DMS153 (cell line): Measurements from ENCODE around the gene EEF1A2.
"Not testable (repeated sequence)": the region's sequence is repeated elsewhere in the genome, so short reads cannot be mapped to it uniquely, and the experiment has no call there.

Source experiments
- DNase-seq: peaks from one replicate; lab custom pipeline; 2025; lab: John Stamatoyannopoulos, UW

The EEF1A2 gene

GRCh38 chr20:63520504-63520933 is 21.6 kb upstream of the EEF1A2 start, which contains the start of gene PPDPF:
PPDPF (plus strand) TSS chr20:63520765; CDS start chr20:63521309, 544 bp downstream.
- peak; percentile 44 for DNase-seq

DNA sequence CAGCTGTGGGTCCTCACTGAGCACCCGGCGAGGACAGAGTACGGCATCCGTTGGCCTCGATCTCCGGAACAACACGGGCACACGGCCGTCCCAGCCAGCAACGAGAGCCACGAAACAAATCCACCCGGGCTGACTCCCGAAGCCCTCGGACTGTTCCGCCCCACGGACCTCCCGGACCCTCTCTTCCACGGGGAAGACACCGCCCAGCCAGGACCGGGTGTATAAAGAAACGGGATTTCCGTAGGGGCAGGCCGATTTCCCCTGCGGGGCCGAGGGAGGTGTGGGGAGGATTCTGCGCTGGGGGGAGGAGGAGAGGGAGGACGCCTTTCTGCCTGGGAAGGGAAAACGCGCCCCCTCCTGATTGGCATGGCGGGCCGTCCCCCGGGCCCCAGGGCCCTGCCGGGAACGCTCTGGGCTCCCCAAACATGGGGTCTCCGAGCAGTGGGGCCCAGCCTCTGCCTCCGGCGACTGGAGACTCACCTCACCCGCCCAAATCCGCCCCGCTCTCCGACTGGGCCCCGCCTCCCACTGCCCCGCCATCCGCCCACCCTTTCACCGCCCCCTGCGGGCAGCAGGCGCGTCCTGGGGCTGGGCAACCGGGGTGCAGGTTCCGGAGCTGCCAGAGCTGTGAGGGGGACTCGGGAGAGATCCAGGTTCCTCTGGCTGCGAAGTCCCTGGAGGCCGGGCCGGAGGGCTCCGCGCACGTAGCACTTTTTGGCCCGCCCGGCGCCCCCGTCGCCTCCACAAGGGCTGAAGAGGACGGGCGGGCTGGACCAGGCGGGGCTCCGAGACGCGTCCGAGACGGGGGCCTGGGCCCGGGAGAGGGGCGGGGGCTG is 21.0 kb upstream of the EEF1A2 start:
- peak; percentile 20 for DNase-seq

- no peak for DNase-seq
These were observed 20.2 kb upstream of the EEF1A2 start for GRCh38 chr20:63518946-63519667.

- no peak for DNase-seq
These were observed 19.5 kb upstream of the EEF1A2 start for GRCh38 chr20:63518351-63518861.

DNA sequence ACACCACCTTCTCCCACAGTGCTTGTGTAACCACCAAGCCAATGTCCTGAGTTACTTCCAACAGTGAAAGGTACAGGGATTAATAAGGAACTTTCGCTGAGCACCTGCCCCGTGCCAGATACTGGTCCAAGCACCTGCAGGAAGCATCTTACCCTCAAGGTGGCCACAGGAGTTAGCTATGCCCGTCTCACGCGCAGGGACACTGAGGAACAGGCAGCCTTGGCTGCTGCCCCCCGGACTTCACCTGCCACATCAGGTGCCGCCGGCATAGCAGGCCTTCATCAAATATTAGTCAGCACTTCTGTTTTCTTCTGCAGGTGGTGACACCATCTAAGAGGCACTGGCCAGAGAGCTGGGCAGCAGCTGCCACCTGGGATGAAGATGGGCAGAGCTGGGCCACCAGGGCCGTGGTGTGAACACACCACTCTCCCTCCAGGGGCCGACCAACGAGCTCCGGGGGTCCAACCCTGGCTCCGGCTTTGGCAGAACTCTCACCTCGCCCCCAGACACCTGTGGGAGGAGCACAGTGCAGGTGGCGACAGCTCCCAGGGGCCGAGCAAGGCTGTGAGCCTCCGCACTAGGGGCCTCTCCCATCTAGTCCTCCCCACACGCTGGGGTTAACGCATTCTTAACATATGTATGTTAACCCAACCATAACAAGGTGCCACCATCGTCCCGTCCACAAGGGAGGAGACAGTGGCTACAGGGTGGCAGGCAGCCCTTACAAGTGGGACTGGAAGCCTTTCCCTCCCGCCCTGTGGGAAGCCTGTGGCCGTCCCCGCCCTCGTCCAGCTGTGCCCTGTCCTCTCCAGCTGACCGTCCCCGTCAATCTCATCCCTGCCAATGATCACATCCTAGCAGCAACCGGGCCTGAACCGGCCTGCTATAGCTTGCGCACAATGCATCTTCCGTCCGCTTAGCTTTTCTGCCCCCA is 18.8 kb upstream of the EEF1A2 start:
- DNase-seq, result no peak

- DNase-seq, result not testable (repeated sequence)
These were observed 15.6 kb upstream of the EEF1A2 start for GRCh38 chr20:63514520-63514919.

- DNase-seq, result no peak
These were observed 14.3 kb upstream of the EEF1A2 start for GRCh38 chr20:63513207-63513606.

DNA sequence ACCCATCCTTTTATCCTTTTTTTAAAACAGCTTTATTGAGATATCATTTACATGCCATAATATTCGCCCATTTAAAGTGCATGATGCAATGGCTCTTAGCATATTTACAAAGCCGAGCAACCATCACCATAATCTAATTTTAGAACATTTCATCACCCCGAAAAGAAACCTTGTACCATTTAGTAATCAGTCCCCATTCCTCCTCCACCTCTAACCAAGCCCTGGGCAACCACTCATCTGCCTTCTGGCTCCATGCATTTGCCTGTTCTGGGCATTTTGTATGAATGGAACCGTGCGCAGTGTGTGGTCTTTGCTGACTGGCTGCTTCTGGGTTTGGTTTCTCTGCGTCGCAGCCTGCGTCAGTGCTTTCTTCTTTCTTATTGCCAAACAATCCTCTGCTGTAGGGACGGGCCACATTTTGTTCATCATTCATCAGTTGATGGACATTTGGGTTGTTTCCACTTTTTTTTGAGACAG is 10.2 kb upstream of the EEF1A2 start:
- DNase-seq, result no peak

DNA sequence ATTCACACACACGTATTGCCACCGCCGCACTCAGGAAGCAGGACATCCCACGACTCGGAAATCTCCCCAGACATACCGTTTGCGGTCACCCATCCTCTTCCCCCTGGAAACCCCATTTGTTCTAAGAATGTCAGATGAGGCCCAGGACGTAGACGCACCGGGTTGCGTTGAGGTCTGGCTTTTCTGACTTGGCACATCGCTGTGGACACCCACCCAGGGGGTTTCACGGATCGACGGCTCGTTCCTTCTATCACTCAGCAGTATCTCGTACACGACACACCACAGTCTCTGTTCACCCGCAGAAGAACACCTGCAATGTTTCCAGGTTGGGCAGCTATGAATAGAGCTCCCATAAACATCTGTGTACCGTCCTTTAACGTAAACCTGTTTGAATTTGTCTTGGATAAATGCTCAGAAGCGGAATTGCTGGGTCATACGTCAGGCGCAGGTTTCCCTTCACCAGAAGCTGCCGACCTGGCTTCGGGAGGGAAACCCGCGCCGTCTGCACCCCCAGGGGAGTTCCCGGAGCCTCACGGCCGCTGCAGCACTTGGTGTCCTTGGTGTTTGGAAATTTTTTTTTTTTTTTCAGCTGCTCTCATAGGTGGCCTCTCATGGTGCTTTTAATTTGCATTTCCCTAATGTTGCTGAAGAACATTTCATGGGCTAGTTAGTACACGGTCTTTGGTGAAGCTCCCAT is 9.3 kb upstream of the EEF1A2 start:
- peak; percentile 12 for DNase-seq

DNA sequence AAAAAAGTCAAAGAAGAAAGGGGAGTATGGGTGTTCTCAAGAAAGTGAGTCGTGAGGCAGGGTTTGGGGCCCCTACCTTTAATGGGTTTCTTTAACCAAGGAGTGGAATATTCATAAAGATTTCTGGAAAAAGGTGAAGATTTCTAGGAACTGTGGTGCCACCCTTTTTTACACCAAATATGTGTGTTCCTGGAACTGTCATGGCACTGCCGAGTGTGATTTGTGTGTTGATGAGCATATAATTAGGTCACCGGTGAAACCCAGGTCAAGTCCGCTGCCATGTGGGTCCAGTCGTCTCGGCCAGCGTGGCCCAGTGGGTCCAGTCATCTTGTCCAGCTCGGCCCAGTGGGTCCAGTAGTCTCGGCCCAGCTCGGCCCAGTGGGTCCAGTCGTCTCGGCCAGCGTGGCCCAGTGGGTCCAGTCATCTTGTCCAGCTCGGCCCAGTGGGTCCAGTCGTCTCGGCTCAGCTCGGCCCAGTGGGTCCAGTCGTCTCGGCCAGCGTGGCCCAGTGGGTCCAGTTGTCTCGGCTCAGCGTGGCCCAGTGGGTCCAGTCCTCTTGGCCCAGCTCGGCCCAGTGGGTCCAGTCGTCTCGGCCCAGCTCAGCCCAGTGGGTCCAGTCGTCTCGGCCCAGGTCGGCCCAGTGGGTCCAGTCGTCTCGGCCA is 8.3 kb upstream of the EEF1A2 start:
- DNase-seq, result no peak

- DNase-seq, result no peak
These were observed 6.8 kb upstream of the EEF1A2 start for GRCh38 chr20:63505723-63506122.

GRCh38 chr20:63505281-63505680 is 6.4 kb upstream of the EEF1A2 start:
- DNase-seq, result no peak

- DNase-seq, result no peak
These were observed 5.8 kb upstream of the EEF1A2 start for GRCh38 chr20:63504642-63505041.

DNA sequence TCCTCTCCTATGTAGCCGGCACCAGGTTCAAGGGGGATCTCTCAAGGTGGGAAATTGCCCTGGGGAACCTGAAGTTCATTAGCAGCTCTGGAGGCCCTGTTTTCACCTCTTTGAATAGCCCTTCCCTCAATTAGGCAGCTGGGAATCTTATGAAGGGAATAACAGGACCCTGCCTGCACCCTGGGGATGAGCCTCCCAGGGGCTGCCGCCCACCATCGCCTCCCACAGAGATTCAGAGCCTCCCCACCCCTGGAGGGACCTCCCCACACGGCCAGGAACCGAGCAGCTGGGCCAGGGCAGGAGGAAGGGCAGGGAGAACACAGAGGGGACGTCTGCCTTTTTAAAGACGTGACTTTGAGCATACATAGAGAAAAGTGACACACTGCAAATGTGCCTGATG is 4.6 kb upstream of the EEF1A2 start:
- no peak for DNase-seq

DNA sequence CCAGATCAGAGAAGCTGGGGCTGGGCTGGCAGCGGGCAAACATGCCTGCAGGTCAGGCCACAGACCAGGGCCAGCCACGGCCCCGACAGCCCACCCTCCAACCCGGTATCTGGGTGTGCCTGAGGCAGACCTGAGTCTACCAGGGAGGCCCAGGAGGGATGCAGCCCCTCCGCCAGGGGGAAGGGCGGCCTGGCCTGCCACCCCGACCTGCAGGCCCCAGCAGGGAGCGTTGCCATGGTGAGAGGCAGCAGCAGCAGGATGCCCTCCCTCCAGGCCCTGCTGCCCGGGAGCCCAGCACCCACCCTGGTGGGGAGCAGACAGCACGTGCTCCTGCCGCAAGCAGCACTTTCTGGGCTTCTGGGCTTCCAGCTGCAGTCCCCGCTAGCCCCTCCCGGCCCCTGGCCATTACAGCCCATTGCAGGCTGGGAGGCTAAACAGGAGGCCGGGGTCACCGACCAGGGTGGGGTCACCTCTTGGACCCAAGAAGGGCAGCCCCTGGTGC is 3.8 kb upstream of the EEF1A2 start:
- DNase-seq, result no peak

- peak; percentile 71 for DNase-seq
These were observed 3.2 kb upstream of the EEF1A2 start for GRCh38 chr20:63501818-63502670.

DNA sequence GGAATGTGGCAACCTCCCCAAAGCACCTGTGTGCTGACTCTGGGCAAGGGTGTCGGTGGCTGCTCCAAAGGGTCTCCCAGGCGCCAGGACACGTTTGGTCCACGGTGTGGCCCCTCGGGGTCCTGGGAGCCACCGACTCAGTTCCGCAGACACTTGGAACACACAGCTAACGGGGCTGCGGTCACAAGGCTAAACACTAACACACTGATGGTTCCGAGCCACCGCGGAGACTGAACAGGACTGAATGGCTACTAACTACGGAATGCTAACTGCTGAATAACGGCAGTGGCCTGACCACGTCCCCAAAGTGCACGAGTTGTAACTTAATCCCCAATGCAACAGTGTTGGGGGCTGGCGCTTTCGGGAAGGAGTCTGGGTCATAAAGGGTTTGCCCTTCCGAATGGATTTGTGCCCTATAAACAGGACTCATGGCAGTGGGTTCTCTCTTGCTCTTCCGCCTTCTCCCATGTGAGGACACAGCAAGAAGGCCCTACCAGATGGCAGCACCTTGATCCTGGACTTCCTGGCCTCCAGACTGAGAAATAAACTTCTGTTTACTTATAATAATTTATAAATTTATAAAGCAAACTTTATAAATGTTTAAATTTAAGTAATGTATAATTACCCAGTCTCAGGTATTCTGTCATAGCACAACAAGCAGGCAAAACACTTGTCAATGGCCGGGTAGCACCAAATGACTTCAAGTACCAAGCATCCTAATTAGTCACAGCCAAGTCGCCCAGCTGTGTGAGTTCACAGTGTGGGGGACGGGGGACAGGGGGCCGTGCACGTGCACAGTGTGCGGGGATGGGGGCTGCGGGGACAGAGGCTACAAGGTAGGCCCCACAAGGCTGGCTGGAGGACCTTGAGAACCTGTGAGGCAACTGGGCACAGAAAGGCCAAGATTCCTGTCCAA is 2.3 kb upstream of the EEF1A2 start:
- DNase-seq, result no peak

GRCh38 chr20:63500151-63500901 is 1.4 kb upstream of the EEF1A2 start:
- DNase-seq, result no peak
